EL (cell line): ENCODE data around the gene INS.

Experiments used
- DNase-seq: peaks from one replicate; pipeline ENCODE4 v3.0.0-alpha.2; 2016

INS gene

DNA sequence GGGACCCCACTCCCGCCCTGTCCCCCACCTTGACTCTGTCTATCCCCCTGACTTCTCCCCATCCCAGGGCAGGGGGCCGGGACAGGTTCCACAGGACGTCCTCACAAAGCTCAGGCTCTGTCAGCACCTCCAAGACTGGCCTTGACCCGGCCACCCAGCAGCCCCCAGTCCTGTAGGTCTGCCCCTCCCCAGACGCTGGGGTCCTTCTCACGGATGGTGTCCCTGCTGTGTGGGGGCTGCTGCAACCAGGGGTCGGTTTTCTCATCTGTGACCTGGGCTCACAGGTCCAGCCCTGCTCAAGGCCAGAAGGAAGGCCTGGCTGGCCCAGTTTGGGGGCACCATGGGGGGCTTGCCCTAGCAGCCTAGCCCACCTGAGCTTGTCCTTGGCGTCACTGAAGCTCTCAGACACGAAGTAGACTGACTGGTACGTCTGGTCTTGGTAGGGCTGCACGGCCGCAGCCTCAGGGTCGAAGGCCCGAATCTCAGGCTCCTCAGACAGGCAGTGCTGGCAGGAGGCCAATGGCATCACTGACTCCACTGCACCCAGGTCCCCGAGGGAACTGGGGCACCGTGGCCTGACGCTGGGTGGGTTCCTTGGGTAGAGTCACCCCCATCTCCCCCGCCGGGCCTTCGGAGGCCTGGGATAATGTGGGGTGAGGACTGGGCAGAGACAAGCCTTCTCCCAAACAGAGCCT lies 4.0 kb upstream of the INS start:
- DNase-seq = no peak

DNA sequence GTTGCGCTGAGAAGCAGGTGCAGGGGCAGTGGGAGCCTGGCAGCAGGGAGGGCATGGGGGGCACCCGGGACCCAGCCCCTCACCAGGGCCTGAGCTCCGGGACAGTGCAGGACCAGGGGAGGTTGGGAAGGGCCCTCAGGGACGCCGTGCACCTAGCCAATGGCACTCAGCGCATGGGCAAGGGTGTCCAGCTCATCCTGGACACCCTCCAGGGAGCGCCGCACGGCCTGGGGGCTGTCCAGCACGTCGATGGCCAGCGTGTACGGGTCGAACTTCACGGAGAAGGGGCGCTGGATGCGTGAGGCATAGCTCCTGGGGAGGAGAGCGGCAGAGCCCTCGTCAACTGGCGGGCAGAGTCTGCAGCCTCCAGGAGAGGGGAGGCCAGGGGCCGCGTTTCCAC lies 3.1 kb upstream of the INS start:
- DNase-seq = no peak

DNA sequence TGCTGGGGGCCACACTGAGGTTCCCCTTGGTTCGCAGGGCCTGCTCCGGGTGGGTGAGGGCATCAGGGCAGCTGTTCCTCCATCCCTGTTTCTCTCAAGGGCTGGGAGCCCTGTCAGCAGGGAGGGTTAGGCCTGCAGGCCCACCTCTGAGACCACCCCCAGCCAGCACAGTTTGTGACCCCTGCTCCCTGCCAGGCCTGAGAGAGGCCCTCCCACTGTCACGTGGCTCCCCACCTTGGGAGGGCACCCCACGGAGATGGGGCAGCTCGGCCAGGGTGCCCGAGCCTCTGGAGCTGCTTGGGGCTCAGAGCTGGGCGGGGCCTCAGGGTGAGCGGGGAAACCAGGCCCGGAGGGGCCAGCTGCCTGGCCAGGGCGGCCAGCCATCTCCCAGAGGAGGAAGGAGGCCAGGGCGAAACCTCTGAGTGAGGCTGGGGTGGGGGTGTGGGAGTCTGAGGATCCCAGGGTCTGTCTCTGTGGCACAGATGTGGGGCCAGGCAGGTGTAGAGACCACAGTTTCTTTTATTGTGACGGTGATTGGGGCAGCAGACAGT lies 2.5 kb upstream of the INS start:
- no peak for DNase-seq

DNA sequence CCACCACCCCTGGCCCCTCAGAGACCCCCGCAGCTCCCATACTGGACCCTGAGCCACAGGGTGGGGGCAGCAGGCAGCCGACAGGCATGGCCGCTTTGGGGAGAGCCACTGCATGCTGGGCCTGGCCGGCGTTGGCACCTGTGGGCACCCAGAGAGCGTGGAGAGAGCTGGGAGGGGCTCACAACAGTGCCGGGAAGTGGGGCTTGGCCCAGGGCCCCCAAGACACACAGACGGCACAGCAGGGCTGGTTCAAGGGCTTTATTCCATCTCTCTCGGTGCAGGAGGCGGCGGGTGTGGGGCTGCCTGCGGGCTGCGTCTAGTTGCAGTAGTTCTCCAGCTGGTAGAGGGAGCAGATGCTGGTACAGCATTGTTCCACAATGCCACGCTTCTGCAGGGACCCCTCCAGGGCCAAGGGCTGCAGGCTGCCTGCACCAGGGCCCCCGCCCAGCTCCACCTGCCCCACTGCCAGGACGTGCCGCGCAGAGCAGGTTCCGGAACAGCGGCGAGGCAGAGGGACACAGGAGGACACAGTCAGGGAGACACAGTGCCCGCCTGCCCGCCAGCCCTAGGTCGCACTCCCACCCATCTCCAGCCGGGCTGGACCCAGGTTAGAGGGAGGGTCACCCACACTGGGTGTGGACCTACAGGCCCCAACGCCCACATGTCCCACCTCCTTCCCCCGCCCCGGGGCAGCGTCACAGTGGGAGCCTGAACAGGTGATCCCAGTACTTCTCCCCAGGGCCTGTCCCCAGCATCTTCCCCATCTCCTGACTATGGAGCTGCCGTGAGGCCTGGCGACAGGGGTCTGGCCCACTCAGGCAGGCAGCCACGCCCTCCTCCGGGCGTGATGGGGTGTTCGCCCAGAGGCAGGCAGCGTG lies 1.2 kb downstream of the INS start:
- no peak for DNase-seq

DNA sequence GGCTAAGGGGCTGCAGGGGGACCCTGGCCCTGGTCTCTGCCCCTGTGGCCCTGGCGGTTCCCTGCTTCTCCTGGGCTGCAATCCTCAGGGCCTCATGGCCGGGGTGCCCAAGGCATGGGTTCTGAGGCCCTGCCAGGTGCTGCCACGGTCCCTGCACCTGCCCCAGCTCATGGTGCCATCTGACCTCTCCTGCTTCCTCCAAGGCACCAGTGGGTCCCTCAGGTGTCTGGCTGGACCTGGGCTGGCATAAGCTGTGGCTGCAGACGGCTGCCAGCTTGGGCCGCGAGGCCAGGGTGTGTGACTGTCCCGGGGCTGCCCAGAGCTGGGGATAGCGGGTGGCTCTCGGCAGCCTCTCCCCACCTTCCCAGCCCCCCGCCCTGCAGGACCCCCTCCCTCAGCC lies 2.0 kb downstream of the INS start:
- no peak for DNase-seq

DNA sequence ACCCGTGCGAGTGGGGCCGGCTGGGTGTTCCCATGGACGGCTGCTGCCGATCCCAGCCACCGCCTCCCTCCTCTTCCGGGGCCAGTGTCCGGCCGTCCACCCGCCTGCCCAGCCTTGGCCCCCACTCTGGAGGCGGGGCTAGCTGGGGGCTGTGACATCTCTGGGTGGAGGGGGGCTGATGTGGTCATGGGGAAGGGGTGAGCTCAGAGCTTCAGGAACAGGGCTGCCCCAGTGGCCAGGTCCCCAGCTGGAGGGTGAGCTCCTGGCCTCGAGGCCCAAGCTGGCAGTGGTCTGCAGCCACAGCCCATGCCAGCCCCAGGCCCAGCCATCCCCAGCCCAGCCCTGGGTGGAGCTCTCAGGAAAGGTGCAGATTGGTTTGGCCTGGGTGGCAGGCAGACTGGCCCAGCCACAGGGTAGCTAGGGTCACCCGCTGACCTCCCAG lies 2.7 kb downstream of the INS start:
- no peak for DNase-seq

DNA sequence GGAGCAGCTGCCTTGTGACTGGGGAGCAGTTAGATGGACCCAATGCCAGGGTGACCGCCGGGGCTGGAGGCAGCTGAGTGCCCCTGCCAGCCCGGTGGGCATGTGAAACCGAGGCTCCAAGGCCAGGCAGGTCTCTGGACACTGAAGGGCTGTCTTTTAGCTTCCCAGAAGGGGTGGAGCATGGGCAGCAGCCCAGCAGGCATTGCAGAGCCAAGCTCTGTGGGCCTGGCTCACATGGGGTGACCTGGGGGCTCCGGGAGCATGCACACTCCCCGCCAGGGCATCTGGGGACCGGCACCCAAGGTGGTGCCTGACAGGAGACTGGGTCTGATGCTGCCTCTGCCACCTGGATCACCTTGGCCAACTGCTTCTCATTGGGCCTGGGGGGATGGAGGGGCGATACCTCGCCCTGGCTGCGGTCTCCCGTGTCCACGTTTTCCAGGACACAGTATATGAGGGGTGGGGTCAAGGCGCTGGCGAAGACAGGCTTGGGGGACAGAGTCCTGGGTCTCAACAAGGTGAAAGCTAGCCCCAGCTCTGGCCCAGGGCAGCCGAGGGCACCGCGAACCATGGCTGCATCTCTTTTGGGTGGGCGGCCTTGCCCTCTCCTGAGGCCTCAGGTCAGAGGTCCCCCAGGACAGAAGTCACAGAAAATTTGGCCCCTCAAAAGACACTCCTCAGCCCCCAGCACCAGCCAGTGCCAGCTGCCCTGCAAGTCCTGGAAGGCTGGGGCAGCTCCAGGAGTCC lies 3.5 kb downstream of the INS start:
- no peak for DNase-seq

DNA sequence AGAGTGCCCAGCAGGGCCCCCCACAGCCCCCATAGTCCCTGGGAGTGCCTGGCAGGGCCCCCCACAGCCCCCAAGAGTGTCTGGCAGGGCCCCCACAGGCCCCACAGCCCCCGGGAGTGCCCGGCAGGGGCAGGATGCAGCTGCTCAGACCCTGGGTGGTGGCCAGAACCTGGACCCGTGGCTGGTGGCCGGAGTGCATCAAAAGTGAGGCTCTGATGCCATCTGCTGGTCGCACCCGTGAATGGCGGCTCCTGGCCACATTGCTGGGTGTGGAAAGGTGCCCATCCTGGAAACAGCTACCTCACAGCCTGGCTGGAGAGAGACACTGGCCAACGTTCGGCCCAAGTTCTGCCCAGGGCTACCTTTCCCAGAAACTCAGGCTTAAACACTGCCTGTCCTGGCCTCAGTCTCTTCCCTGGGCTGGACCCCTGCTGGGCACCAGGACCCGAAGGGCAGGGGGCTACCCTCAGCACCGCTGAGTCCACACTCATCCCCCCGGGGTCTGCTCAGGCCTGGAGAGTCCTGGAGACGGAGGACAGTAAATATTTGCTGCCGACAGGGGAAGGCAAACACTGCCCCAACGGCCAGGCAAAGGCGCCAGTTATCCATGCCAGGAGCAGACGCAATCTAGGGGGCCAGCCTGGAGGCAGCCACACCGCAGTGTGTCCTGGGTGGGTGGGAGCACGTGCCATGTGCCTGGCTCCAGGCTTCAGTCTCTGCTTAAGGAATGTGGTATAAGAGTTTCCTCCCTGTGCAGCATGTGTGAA lies 4.4 kb downstream of the INS start:
- peak; percentile 63 for DNase-seq

DNA sequence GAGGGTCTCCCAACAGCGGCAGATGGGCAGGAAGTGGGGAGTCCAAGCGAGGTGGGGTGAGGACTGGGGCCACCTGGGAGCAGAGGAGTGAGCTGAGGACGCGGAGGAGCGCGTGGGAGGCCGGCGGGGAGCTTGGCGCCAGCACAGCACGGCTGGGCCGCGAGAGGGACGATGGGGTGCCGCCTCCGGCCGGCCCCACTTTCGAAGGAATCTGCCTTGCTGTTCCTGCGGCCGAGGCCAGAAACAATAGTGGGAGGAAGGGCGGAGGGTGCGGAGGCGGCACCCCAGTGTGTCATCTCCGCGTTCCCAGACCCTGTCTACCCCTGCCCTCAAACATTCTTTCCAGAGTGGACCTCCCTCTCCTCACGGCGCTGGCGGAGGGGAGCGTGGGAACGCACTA lies 5.5 kb downstream of the INS start:
- no peak for DNase-seq

DNA sequence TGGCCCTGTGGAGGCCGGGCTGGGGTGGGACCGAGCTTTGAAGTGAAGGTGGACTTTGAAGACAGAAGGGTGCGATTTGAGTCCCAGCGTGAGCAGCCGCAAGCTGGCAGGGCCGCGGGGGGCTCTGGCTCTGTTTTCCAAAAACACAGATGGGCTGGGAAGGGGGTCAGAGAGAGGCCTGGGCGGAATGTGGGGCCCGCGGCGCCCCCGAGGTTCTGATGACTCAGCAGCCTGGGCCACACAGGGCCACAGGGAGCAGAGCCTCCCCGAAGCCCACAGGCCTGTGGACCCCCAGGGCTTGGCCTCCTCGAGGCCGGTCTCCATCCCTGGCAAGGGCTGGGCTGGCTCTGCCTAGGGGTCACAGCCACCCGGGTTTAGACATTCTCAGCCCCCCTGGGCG lies 6.1 kb downstream of the INS start:
- DNase-seq = no peak

DNA sequence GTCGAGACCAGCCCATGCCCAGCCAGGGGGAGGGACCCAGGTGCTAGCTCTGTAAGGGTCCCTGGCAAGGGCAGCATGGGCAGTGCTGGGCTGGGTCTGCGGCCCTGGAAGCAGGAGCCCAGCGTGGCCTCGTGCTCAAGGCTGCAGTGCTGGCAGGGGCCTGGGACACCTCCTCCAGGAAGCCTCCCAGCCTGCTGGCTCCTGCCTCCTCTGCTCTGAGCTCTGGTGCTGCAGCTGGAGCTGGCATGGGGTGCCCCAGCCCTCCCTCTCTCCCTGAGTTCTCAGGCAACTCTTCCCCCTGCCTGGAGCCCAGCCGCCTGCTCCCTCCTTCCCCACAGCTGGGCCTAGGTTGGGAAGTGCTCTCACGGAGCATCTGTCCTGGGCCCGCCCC lies 6.8 kb downstream of the INS start:
- no peak for DNase-seq

DNA sequence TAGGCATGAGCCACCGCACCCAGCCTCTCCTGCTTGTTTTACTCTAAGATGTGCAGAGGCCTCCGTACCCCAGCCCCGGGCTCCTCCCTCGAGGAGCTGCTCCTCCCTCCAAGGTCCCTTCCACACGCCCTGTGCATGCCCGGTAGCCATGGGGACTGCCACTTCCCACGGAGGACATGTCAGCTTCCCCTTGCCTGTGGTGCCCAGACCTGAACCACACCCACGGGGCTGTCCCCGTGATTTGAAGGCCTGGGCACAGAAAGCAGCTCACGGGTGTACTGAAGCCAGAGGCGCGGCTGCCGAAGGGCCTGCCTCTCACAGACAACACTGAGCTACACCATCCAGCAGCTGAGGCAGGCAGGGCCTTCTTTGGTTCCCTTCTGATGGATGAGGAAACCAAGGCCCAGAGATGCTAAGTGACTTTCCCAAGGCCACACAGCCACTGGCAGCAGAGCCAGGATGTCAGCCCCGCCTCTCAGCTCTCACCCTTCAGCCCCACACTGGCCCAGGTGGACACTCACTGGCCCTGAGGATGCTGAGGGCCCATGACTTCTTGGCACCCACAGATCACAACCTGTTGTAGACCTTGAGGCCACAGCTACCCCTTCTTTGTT lies 7.3 kb downstream of the INS start:
- DNase-seq = no peak

DNA sequence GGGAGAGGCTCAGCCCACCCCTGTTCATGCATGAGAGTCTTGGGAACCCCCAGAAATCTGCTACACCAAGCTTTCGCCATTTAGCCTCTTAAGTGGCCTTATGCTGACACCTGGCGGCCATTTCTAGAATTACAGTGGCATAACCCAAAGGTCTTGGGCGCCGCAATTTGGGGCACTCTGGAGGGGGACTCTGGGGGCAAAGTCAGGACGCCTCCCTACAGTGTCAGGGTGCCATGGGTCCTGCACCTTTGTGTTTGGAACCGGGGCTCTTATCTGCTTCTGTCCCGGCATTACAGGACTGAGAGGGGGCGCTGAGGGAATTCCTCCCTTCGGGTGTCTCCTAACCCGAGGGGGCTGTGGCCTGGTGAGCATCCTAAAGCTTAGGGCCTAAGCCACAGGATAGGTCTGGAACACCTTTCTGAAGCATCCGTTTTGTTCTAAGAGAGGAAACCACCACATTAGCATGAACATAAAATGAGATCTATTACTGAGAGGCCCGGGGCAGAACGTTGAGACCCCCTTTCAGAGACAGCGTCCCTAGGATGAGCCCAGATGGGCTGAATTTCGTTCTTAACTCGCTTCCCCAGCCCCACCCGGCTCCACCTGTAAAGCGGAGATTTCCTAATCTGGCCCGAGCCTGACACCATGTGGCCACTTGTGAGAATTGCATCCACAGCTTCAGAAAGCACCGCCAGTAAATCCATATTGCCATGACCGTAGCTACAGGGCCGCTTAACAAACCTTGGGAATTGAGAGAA lies 9.3 kb downstream of the INS start:
- peak; percentile 70 for DNase-seq

DNA sequence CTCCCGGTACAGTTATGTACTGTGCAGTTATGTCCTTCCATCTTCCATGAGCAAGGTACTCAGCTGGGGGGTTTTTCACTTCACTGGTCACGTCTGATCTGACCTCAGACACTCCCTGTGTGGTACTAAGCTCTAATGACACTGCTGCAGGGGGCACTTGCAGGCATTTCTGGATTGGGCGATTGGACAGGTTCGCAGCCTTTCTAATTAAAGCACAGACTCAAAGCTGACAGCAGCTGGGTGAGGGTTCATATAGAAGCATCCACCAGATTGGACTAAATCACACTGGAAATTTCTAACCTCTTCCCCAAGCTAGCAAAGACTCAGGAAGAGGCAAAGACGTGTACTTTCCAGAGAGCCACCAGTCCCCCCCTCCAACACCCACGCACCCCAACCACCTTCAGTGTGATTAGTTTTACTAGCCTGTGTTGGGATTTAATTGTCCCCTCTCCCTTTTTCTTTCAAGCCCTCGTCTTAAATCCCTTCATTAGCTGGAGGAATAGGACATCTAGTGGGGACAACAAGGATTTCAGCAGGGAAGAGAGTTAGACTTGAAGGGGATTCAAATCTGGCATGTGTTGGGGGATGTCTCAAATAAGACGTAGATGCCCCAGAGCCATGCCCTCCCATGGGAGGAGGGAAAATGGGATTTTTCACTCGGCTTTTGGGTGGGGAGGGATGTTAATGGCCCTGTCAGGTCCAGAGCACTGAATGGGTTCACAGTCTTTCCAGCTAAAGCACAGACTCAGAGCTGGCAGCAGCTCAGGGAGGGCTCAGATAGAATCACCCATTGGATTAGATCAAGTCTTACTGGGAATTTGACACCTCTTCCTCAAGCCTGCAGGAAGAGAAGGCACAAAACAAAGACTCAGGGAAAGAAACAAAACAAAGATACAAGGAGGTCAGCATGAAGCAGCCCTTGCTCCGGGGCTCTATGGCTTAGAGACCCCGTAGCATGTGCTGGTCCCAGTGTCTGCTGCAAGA lies 10.9 kb downstream of the INS start:
- peak; percentile 49 for DNase-seq

DNA sequence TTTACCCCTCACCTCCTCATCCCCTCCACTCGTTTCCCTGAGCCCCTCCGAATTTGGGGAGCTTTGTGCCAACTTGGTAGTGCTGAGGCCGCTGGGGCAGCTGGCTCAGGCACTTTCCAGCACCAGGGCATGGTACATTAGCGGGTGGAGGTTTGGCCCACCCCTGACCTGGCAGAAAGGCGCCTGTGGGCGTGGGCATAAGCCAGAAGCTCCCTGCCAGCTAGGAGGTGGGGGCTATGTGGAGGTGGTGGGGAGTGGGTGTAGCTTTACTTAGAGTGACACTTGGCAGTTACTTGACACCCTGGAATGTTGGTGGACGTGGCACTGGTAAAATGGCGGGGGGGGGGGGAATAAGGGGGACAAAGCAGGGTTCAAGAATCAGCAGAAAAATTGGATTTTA lies 11.5 kb downstream of the INS start:
- DNase-seq = no peak

DNA sequence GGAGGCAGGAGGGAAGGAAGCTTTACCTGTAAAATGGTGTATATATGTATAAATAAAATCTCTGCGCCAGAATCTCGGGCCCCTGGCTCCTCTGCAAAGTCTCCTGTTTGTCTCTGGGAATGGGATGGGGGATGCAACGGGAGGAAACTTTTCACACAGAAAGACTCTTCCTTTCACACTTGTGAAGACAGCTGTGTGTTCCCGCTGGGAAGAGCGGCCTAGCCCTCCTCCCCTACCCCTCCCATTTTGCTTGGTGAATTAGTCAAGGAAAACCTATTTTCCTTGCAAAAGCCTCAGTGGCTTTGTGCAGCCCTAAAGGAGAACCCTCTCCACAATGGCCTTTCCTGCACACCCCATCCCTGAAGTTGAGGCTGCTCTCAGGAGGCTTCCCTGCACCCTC lies 12.4 kb downstream of the INS start:
- no peak for DNase-seq

DNA sequence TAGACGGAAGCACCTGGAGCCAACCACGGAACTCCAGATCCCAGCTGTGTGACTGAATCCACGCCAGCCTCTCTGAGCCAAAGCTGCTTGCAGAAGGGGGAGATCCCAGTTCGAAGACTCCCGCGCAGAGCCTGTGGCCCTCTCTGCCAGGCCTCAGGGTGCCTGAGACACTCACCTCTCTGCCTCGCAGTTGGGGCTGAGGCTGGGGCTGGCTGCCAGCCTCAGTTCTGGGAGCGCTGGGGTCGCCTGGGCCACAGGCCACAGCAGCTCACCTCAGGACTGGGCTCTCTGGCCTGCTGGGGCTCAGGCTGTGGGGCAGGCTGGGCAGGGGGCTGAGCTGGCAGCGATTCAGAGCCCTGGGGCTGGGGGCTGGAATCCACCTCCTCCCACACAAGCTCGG lies 13.6 kb downstream of the INS start:
- no peak for DNase-seq

DNA sequence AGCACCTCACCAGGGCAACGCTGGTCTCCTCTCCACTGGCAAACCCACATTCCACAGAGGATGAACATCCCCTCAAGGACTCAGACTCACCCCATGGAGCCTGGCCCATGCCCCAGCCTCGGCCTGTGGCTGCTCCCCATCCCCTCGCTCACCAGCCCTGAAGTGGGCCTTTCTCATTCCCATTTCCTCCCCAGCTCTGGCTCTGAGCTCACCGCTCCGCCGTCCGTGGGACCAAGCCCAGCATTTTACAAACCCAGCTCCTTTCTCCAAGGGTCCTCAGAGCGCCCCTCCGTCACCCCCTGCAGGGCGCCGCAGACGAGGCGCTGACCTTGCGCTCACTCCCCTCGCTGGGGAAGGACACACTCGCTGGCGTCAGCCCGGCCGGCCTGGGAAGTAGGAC lies 15.0 kb downstream of the INS start:
- DNase-seq = no peak

DNA sequence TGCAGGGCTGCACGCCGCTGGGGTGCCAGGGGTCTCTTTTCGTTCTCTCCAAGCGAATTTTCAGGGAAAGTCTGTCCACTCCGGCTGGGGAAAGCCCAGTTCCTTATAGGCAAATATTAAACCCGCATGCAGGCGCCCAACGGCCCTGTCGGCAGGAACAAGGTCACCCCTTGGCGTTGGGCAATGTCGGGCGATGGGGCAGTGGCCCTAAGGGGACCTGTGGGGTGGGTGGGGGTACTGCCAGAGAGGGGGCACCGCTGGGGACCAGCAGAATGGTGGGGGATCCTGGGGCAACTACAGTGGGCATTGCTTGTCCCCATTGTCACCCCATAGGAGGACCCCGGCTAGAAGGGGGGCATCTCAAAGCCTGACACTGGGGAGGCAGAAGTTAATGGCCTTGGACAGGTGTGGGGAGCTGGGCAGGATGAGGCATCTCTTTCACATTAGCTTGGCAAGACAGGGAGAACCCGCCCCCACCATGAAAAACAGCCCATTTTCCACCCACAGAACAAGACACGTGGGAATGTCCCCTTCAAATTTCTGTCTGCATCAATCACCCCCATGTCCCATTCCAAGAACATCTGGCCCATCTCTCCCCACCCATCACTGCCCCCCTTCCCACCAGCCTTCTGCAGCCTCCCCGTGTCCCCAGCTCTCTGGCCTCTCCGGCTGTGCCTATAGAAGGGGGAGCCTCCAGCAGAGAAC lies 16.3 kb downstream of the INS start:
- no peak for DNase-seq
